B cell (primary cell): ENCODE measurements around the gene IL1RAP. TPM values are rescaled to one million over a fixed set of nuclear protein-coding genes. Genes with fewer than 3 reads are reported as not detected.

Source experiments
- ATAC-seq: fragments of 200-7000 bp; cut with Tn5 transposase; one replicate; pipeline ENCODE4 v1.10.0; 2021; ENCODE audit warnings: low read depth, mild to moderate bottlenecking, moderate number of reproducible peaks, moderate library complexity
- CTCF ChIA-PET: fragments of 350-600 bp; sonication (Branson Sonifier 250); formaldehyde crosslinking; loops from one replicate; lab custom pipeline; 2021; ENCODE audit warnings: antibody characterized with exemption, inconsistent platforms; lab: Charles Lee
- POLR2A ChIA-PET: fragments of 350-600 bp; sonication (Branson Sonifier 250); formaldehyde crosslinking; loops from one replicate; lab custom pipeline; 2021; ENCODE audit warnings: antibody characterized with exemption; lab: Charles Lee
- DNase-seq: peaks from one replicate; pipeline ENCODE4 v3.0.0; 2013
- H2AFZ ChIP-seq: 2 replicates; pipeline ENCODE4 v1.6.1; 2012; ENCODE audit warnings: mild to moderate bottlenecking, low read depth, low read length; ENCODE audit not compliant: insufficient read depth, poor library complexity, severe bottlenecking
- H3K27ac ChIP-seq, 2 donors: 1 replicate in 1 of 2; 2 replicates in 1 of 2; pipeline ENCODE4 v1.5.1; 2012 to 2013; ENCODE audit warnings: low read length in 2 of 2, mild to moderate bottlenecking in 2 of 2, moderate library complexity in 1 of 2
- H3K27me3 ChIP-seq, 4 experiments: fragments of 200-600 bp in 1 of 4; sonication (generic) in 1 of 4; replicated peaks in 1 of 4; 1 replicate in 2 of 4; 2 replicates in 2 of 4; pipeline versions ENCODE4 v1.6.1 to v1.7.0; 2013 to 2016; ENCODE audit warnings: low read length in 3 of 4, mild to moderate bottlenecking in 2 of 4, mixed read lengths in 1 of 4, moderate library complexity in 1 of 4; ENCODE audit not compliant: insufficient read depth in 4 of 4, control insufficient read depth in 3 of 4; ENCODE audit errors: control extremely low read depth in 1 of 4
- H3K36me3 ChIP-seq, 2 experiments: replicated peaks in 1 of 2; 1 replicate in 1 of 2; 2 replicates in 1 of 2; pipeline versions ENCODE4 v1.6.1 to v1.7.1; 2013; ENCODE audit warnings: low read length in 1 of 2; ENCODE audit not compliant: insufficient read depth in 2 of 2, control insufficient read depth in 1 of 2; ENCODE audit errors: control extremely low read depth in 1 of 2, extremely low read depth in 1 of 2
- H3K4me1 ChIP-seq, 2 donors: fragments of 200-600 bp in 1 of 2; sonication (generic) in 1 of 2; 1 replicate in 1 of 2; 2 replicates in 1 of 2; pipeline versions ENCODE4 v1.5.1 to v1.6.1; 2013 to 2017; ENCODE audit warnings: low read length in 2 of 2; ENCODE audit not compliant: control insufficient read depth in 2 of 2, insufficient read depth in 2 of 2
- H3K4me2 ChIP-seq: replicated peaks from 2 replicates; pipeline ENCODE3; 2012; ENCODE audit warnings: mild to moderate bottlenecking, low read depth, low read length; ENCODE audit not compliant: poor library complexity, severe bottlenecking
- H3K4me3 ChIP-seq, 5 experiments: fragments of 200-600 bp in 1 of 5; sonication (generic) in 1 of 5; 1 replicate in 3 of 5; 2 replicates in 2 of 5; pipeline versions ENCODE4 v1.5.1 to v1.7.0; 2011 to 2016; ENCODE audit warnings: low read length in 4 of 5, mild to moderate bottlenecking in 4 of 5, low read depth in 2 of 5, control low read depth in 1 of 5, moderate library complexity in 1 of 5; ENCODE audit not compliant: insufficient read depth in 1 of 5; ENCODE audit errors: control extremely low read depth in 1 of 5, extremely low read depth in 1 of 5
- H3K79me2 ChIP-seq: fragments of 200-600 bp; sonication (generic); one replicate; pipeline ENCODE4 v1.6.0; 2016; ENCODE audit warnings: low read length; ENCODE audit not compliant: control insufficient read depth, insufficient read depth
- H3K9ac ChIP-seq: fragments of 200-600 bp; sonication (generic); 2 replicates; pipeline ENCODE4 v1.6.1; 2017; ENCODE audit warnings: mild to moderate bottlenecking, low read length, moderate library complexity
- H3K9me3 ChIP-seq, 3 donors: one replicate each; pipeline versions ENCODE4 v1.6.1 to v1.7.1; 2013; ENCODE audit warnings: low read length in 2 of 3; ENCODE audit not compliant: control insufficient read depth in 2 of 3, insufficient read depth in 1 of 3; ENCODE audit errors: control extremely low read depth in 1 of 3
- H4K20me1 ChIP-seq: 2 replicates; pipeline ENCODE4 v1.6.0; 2012; ENCODE audit warnings: mild to moderate bottlenecking, low read length; ENCODE audit not compliant: insufficient read depth, control insufficient read depth, poor library complexity, severe bottlenecking
- H3K27ac Mint-ChIP-seq: one replicate; pipeline ENCODE4 v1.8.0; 2021; ENCODE audit warnings: mixed read lengths
- H3K27me3 Mint-ChIP-seq: one replicate; pipeline ENCODE4 v1.8.0; 2021; ENCODE audit warnings: mixed read lengths
- H3K4me1 Mint-ChIP-seq: one replicate; pipeline ENCODE4 v1.8.0; 2021; ENCODE audit warnings: mixed read lengths
- H3K4me3 Mint-ChIP-seq: one replicate; pipeline ENCODE4 v1.8.0; 2021; ENCODE audit warnings: mixed read lengths
- H3K9me3 Mint-ChIP-seq: one replicate; pipeline ENCODE4 v1.8.0; 2022; ENCODE audit warnings: mixed read lengths; ENCODE audit not compliant: insufficient read depth
- CTCF ChIP-seq: fragments of 200-600 bp; IDR thresholded peaks from one replicate; pipeline ENCODE4 v1.8.0; 2022; ENCODE audit warnings: antibody characterized with exemption, mild to moderate bottlenecking
- EZH2 ChIP-seq: IDR thresholded peaks from 2 replicates; pipeline ENCODE4 v1.6.1; 2012; ENCODE audit warnings: borderline replicate concordance, low read depth, mild to moderate bottlenecking, moderate library complexity, low read length; ENCODE audit not compliant: insufficient read depth, poor library complexity, severe bottlenecking
- WGBS: methylation state at CpG from one replicate; pipeline ENCODE4 v1.1.5; 2013; ENCODE audit warnings: missing lambda C conversion rate; ENCODE audit not compliant: insufficient coverage; 5-methylcytosine and 5-hydroxymethylcytosine counted together
- intact Hi-C: fragments of 100-400 bp; cut with micrococcal nuclease; formaldehyde crosslinking; loops from one replicate; pipeline ENCODE4 v1.10.0; 2022
- polyA plus RNA-seq: library from polyadenylated mRNA; depleted of rRNA; stranded (reverse); fragments of >200 nt; gene quantifications from 2 replicates; pipeline ENCODE4 v1.2.3, GENCODE V29; 2012
- total RNA-seq, 2 donors: library from RNA; stranded (reverse); fragments of 120-200 nt in 1 of 2; gene quantifications; 1 replicate in 1 of 2; 2 replicates in 1 of 2; pipeline versions ENCODE4 v1.2.3 to v1.2.4, GENCODE V29; 2013 to 2022

The IL1RAP gene
- total and polyA plus RNA-seq, 2 donors (not counting 1 experiment from before 2014, with no cell fraction given): 2.3 to 11.5 TPM

- no peak overlapping the region for H2AFZ ChIP-seq
- no peak overlapping the region for H3K9ac ChIP-seq
- H3K9me3 Mint-ChIP-seq: no peaks in the 10 kb centered on the region
- H3K27me3 Mint-ChIP-seq: peaks cover 11% of the 10 kb centered on the region
- no peaks in the 10 kb centered on the region for H3K4me1 Mint-ChIP-seq
- H3K9me3 ChIP-seq: no peaks in the 10 kb centered on the region
- CTCF ChIA-PET: no interaction called here
- H3K27me3 ChIP-seq: peaks cover 0 to 5% (median 2%) of the 10 kb centered on the region in 4 experiments
- H3K4me2 ChIP-seq: no peak overlapping the region
- POLR2A ChIA-PET: no interaction called here
- ATAC-seq (no peak), DNase-seq (no peak)
- H3K27ac ChIP-seq: no peak overlapping the region
- TF ChIP-seq CTCF: no peak
- no peak overlapping the region for H3K4me3 ChIP-seq
- H3K27ac Mint-ChIP-seq: no peak overlapping the region
- H4K20me1 ChIP-seq: no peaks in the 10 kb centered on the region
- H3K79me2 ChIP-seq: no peaks in the 10 kb centered on the region
- H3K36me3 ChIP-seq: no peaks in the 10 kb centered on the region
- intact Hi-C loops: loop anchor here (10.0 kb wide), 1 partner anchor 107 kb away; no protein-coding TSS in a partner anchor
- no peaks in the 10 kb centered on the region for H3K4me1 ChIP-seq
- H3K4me3 Mint-ChIP-seq: no peak overlapping the region
Measured at GRCh38 chr3:190692256-190692655, 178.4 kb downstream of the IL1RAP start.

- Histone ChIP-seq H3K27me3 (peaks cover 0 to 11% (median 3%) of the 10 kb centered on the region in 4 experiments), H3K9me3 (peaks cover 0 to 1% (median 0%) of the 10 kb centered on the region in 3 donors), H3K4me2 (no peak overlapping the region), H2AFZ (no peak overlapping the region), H3K4me1 (no peaks in the 10 kb centered on the region), H3K36me3 (no peaks in the 10 kb centered on the region), H3K9ac (no peak overlapping the region), H3K79me2 (no peaks in the 10 kb centered on the region), H3K4me3 (no peak overlapping the region), H3K27ac (no peak overlapping the region), H4K20me1 (no peaks in the 10 kb centered on the region)
- H3K9me3 Mint-ChIP-seq: no peaks in the 10 kb centered on the region
- TF ChIP-seq CTCF: no peak
- TF ChIP-seq EZH2: no peak
- no peaks in the 10 kb centered on the region for H3K4me1 Mint-ChIP-seq
- ATAC-seq (no peak), DNase-seq (no peak)
- POLR2A ChIA-PET: no interaction called here
- intact Hi-C loops: loop anchor here (10.0 kb wide), 1 partner anchor 110 kb away; no protein-coding TSS in a partner anchor
- CTCF ChIA-PET: interaction anchor here (0.6 kb wide), 1 partner anchor 734 kb away, joined by 4 read pairs; no protein-coding TSS in a partner anchor
- no CpG with 5 or more reads among the region's 3 CpGs for WGBS
- H3K27ac Mint-ChIP-seq: no peak overlapping the region
- H3K27me3 Mint-ChIP-seq: peaks cover 7% of the 10 kb centered on the region
- no peak overlapping the region for H3K4me3 Mint-ChIP-seq
Measured at GRCh38 chr3:190694335-190695001, 180.6 kb downstream of the IL1RAP start.
